Measurements from ENCODE around the gene SCN3B.

The SCN3B gene

GRCh38 chr11:123594921-123595320 lies 59.5 kb downstream of the SCN3B start:
- no peak for DNase-seq (ENCODE audit: low read depth)

GRCh38 chr11:123594188-123594901 lies 60.1 kb downstream of the SCN3B start:
- no peak for DNase-seq (ENCODE audit: low read depth)

GRCh38 chr11:123593570-123593969 lies 60.9 kb downstream of the SCN3B start:
- no peak for DNase-seq (ENCODE audit: low read depth)

- DNase-seq (ENCODE audit: low read depth), result no peak
These were observed 64.0 kb downstream of the SCN3B start for GRCh38 chr11:123590296-123590912.

- no peak for DNase-seq (ENCODE audit: low read depth)
These were observed 65.6 kb downstream of the SCN3B start for GRCh38 chr11:123588864-123589262.

- no peak for DNase-seq (ENCODE audit: low read depth)
These were observed 66.1 kb downstream of the SCN3B start for GRCh38 chr11:123588117-123588863.

- no peak for DNase-seq (ENCODE audit: low read depth)
These were observed 66.9 kb downstream of the SCN3B start for GRCh38 chr11:123587559-123587958.

GRCh38 chr11:123587044-123587443 lies 67.4 kb downstream of the SCN3B start:
- DNase-seq (ENCODE audit: low read depth), result no peak

- DNase-seq (ENCODE audit: low read depth), result no peak
These were observed 67.9 kb downstream of the SCN3B start for GRCh38 chr11:123586568-123586967.

GRCh38 chr11:123585706-123586105 lies 68.7 kb downstream of the SCN3B start:
- DNase-seq (ENCODE audit: low read depth), result no peak

GRCh38 chr11:123585206-123585605 lies 69.2 kb downstream of the SCN3B start:
- no peak for DNase-seq (ENCODE audit: low read depth)

- no peak for DNase-seq (ENCODE audit: low read depth)
These were observed 69.7 kb downstream of the SCN3B start for GRCh38 chr11:123584737-123585136.

GRCh38 chr11:123584186-123584585 lies 70.2 kb downstream of the SCN3B start:
- DNase-seq (ENCODE audit: low read depth), result no peak

- no peak for DNase-seq (ENCODE audit: low read depth)
These were observed 71.4 kb downstream of the SCN3B start for GRCh38 chr11:123582992-123583504.

- no peak for DNase-seq (ENCODE audit: low read depth)
These were observed 72.6 kb downstream of the SCN3B start for GRCh38 chr11:123581651-123582399.

GRCh38 chr11:123580557-123581275 lies 73.7 kb downstream of the SCN3B start:
- DNase-seq (ENCODE audit: low read depth), result peak; percentile 30

GRCh38 chr11:123580137-123580536 lies 74.3 kb downstream of the SCN3B start:
- DNase-seq (ENCODE audit: low read depth), result no peak

- DNase-seq (ENCODE audit: low read depth), result no peak
These were observed 75.0 kb downstream of the SCN3B start for GRCh38 chr11:123579482-123579812.
